Activated CD4-positive, CD25-positive, alpha-beta regulatory T cell (primary cell): ENCODE measurements around the gene P2RY14.
"Not testable (repeated sequence)": the region's sequence is repeated elsewhere in the genome, so short reads cannot be mapped to it uniquely, and the experiment has no call there.

Experiments
- DNase-seq, 4 experiments: peaks; one replicate each; lab custom pipeline; 2025; lab: John Stamatoyannopoulos, UW

The P2RY14 gene

DNA sequence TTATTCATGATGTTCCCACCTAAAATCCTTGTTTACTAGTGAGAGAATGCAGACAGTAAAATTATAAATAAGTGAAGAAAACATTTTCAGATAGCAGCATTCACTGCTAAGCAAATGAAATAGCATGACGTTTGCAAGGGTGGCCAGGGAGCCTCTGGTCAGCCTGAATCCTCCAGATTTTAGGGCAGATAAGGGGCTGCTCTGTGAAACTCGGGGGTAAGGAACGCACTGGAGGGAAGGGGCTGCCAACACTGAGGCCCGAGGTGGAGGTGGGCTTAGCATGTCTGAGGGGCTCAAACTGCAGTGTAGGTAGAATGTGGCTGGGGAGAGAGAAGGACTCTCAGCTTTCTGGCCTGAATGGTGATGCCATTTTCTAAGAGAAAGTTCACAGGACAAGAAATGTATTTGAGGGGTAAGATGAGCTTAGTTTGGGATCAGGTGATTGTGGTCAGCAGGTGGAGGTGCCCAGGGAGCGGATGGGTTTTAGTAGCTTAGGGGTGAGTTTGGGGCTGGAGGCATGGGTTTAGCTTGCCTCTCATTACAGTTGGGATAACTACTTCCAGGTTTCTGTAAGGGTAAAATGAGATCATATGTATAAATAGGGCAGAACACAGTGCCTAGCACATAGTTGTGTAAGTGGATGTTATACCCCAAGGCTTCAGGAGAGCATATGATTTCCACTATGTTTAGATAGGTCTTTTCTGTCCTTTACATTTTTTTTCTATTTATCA, 95.8 kb downstream of the P2RY14 start:
- no peak for DNase-seq

DNA sequence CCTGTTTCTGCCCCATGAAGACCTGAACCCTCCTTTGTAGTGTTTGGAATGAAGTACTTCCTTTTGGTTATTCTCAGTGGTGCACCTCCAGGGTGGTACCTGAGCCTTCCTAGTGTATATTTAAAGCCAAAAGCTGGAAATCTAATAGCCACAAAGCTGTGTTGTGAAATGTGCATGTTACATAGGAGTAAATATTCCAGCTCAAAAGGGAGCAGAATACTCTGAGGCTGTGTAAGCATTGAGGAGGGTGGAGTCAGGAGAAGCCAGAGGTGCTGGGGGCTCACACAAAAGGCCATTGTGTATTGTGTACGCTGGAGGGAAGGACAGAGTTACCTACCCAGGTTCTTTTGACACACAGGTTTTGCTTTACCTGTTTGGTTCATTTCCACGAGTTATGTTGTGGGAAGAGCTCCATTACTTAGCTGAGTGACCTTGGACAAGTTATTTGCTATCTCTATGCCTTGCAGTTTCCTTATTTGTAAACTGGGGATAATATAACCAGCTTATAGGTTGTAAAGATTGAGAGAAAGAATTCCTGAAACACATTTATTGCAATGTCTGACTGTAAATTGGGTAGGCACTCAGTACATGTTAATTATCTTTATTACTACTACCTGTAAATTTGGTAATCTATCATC, 100.0 kb downstream of the P2RY14 start:
- DNase-seq, result no peak

DNA sequence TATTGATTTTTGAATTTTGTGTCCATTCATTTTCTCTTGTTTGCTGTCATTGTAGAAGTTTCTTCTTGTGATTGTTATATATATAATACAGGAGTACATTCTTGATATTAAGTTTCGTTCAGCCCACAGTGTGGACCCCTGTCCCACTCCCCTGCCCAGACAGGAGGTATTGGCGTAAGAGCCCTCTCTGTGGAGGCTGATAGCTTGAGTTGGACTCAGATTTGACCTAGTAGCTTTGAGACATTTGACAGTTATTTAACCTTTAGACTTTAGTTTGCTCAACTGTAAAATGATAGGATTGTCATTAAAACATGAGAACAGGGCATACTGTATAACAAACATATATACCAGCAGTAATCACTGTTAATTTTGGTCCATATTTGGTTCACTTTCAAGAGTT, 102.4 kb downstream of the P2RY14 start:
- DNase-seq, result no peak

DNA sequence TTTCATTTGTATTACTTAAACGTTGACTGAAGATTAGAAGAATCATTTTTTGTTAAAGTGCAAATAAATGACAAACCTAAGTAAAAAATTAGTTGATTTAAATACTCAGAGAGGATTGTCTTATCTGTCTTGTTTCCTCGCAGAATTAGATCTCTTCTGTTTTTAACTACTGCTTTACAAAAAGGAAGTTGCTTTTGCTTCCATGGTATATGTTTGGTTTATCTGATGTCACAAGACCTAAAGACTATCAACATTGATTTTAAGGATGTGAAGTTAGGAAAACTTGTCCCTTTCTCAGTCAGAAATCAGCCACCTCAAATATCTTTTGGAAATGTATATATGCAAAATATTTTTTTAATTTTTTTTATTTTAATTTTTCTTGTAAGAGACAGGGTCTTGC, 104.0 kb downstream of the P2RY14 start:
- DNase-seq, result no peak

DNA sequence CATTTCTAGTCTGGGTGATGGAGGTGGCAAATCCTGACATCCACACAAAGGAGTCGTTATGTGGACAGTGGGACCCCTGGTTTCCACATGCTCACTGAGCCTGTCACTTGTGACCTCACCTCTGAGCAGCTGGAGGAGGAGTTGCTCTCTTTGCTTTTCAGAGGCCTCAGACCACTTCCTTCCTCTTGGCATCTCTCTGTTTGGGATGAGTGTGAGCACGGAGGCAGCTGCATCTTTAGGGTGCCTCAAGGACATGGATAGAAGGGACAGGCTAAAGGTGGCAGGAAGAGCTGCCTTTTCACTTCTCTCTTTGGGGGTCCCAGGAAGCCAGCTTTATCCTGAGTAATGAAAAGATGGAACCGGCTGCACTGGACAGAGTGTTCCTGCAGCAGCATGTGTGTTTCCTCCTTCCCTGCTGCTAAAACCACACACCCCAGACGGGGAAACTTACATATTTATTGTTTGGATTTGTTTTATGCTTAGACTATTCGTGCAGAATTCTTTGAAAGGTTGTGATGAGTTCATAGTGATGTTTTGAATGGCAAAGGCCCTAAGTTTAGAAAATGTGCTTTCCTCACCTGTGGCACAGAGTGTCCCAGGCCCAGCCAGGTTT, 107.1 kb downstream of the P2RY14 start:
- no peak for DNase-seq

DNA sequence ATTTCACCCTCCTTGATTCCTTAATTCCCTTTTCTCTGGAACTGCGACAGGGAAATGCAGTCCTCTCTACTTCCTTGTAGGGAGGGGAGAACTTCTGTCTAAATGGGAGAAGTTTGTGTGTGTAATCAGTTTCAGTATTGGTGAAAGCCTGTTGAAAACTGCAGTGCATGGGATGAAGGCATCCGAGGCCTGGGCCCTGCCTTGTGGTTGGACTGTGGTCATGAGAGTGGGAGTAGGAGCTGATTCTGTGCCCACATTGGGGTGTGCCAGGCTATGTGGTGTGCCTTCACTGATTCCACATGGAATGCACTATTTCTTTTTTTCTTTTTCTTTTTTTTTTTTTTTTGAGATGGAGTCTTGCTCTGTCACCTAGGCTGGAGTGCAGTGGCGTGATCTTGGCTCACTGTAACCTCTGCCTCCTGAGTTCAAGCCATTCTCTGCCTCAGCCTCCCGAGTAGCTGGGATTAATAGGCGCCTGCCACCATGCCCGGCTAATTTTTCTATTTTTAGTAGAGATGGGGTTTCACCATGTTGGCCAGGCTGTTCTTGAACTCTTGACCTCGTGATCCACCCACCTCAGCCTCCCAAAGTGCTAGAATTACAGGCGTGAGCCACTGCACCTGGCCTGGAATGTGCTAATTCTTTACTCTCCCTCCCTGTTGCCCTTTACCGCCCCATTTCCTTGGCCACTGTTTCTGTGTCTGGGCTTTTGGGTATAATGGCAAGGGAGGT, 108.2 kb downstream of the P2RY14 start:
- not testable (repeated sequence) for DNase-seq

DNA sequence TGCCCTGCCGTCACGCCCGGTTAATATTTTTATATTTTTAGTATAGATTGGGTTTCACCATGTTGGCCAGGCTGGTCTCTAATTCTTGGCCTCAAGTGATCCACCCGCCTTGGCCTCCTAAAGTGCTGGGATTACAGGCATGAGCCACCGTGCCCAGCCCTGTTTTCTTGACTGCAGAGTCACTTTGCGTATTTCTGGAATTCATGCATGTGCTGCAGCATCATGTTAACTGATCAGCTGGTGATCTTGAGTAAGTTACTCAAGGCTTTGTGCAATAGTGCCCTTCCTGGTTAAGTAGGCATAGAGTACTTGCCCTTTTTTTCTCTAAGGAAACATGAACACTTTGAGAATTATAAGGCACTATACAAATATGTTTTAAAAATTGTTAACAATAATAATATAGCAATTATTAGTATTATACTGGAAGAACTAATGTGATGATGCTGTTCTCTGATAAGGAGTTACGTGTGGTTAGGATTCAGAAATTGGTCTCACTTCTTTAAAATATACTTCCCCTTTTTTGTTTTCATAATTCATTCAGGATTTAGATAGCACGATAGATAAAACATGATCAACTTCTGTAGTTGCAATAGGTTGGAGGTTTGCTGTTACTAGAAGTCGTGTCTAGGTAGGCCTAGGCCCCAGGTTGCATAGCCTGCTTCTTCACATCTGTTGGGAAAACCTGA, 108.9 kb downstream of the P2RY14 start:
- no peak for DNase-seq

DNA sequence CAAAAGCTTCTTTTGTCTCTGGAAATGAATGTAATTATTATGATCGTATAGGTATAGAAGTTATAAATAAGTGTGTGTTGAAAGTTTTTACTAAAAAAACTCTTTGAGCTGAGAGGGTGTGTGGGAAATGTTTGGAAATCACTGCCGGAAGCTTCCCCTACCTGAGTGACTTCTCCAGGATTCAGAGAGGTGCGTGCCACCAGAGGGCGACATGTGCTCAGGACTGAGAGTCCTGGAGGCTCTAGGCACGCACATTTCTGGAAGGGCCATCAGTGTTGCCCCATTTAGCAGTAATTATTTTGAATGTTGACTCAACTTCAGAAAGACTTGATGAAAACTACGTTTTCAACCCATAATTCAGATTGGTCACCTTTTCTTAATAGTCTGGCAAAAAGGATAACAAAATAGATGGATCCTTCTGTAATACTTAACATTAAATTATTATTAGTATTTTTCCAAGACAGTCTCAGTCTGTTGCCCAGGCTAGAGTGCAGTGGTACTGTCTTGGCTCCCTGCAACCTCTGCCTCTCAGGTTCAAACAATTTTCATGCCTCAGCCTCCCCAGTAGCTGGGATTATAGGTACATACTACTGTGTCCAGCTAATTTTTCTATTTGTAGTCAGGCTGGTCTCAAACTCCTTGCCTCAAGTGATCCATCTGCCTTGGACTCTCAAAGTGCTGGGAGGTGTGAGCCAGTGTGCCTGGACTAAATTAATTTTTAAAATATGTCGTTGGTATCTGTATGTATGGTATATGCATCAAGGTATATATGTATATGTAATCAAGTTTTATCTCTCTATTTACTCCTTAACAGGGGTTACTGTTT, 109.9 kb downstream of the P2RY14 start:
- peak; percentile 41 to 65 (median 58) for DNase-seq

DNA sequence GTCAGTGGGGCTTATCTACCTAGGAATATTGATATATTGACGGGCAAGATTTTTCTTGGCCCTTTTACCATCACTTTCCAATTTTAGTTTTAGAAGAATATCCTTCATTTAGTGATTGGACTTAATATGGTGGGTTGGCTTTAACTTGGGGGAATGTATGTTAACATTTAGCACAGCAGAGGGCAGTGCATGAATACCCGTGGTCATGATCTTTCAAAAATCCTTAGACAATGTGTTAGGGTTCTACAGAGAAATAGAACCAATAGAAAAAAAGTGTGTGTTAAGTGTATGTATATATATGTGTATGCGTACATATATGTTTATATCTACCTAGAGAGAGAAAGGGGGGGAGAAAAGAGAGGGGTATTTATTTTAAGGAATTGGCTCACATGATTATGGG, 112.2 kb downstream of the P2RY14 start:
- DNase-seq, result no peak

DNA sequence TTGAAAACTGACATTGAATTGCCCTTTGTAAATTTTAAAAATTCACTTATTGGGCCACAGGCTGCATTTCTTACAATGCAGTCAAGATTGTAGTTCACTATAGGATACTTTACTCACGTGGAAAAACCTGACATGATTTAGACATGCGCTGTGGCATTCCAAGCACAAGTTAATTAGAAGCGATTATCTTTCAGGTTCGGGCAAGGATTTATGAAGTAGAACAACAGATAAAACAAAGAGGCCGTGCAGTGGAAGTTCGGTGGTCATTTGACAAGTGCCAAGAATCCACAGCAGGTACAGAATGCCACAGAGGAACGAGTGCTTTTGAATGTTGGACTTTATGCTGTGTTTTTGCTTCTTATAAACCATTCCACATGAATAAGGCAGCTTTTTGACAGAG, 113.1 kb downstream of the P2RY14 start:
- DNase-seq, result no peak
